Muscle layer of duodenum (tissue), 2 donors: ENCODE results near the gene IFIT5.
A peak's percentile ranks its signal among the peaks of the same experiment; 100 is the strongest.

Experiments
- H3K27ac ChIP-seq: one replicate; pipeline ENCODE4 v1.7.0; 2013; ENCODE audit warnings: mild to moderate bottlenecking, low read length
- H3K27me3 ChIP-seq: one replicate; pipeline ENCODE4 v1.7.0; 2013; ENCODE audit warnings: low read depth, mild to moderate bottlenecking, control low read depth, low read length
- H3K36me3 ChIP-seq, 2 donors: one replicate each; pipeline ENCODE4 v1.7.0; 2013; ENCODE audit warnings: low read length in 2 of 2, control low read depth in 1 of 2, mild to moderate bottlenecking in 1 of 2; ENCODE audit not compliant: insufficient read depth in 2 of 2, control insufficient read depth in 1 of 2
- H3K4me1 ChIP-seq, 2 donors: one replicate each; pipeline ENCODE4 v1.7.0; 2013; ENCODE audit warnings: low read length in 2 of 2, mild to moderate bottlenecking in 2 of 2, control low read depth in 1 of 2, moderate library complexity in 1 of 2; ENCODE audit not compliant: insufficient read depth in 2 of 2, control insufficient read depth in 1 of 2
- H3K4me3 ChIP-seq, 2 donors: one replicate each; pipeline ENCODE4 v1.7.0; 2013; ENCODE audit warnings: low read length in 2 of 2, low read depth in 1 of 2, mild to moderate bottlenecking in 1 of 2
- H3K9me3 ChIP-seq, 2 donors: one replicate each; pipeline ENCODE4 v1.7.0; 2013; ENCODE audit warnings: low read length in 2 of 2, control low read depth in 1 of 2, mild to moderate bottlenecking in 1 of 2; ENCODE audit not compliant: control insufficient read depth in 1 of 2
- donor health status: healthy.

IFIT5 gene, protein sequence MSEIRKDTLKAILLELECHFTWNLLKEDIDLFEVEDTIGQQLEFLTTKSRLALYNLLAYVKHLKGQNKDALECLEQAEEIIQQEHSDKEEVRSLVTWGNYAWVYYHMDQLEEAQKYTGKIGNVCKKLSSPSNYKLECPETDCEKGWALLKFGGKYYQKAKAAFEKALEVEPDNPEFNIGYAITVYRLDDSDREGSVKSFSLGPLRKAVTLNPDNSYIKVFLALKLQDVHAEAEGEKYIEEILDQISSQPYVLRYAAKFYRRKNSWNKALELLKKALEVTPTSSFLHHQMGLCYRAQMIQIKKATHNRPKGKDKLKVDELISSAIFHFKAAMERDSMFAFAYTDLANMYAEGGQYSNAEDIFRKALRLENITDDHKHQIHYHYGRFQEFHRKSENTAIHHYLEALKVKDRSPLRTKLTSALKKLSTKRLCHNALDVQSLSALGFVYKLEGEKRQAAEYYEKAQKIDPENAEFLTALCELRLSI

DNA sequence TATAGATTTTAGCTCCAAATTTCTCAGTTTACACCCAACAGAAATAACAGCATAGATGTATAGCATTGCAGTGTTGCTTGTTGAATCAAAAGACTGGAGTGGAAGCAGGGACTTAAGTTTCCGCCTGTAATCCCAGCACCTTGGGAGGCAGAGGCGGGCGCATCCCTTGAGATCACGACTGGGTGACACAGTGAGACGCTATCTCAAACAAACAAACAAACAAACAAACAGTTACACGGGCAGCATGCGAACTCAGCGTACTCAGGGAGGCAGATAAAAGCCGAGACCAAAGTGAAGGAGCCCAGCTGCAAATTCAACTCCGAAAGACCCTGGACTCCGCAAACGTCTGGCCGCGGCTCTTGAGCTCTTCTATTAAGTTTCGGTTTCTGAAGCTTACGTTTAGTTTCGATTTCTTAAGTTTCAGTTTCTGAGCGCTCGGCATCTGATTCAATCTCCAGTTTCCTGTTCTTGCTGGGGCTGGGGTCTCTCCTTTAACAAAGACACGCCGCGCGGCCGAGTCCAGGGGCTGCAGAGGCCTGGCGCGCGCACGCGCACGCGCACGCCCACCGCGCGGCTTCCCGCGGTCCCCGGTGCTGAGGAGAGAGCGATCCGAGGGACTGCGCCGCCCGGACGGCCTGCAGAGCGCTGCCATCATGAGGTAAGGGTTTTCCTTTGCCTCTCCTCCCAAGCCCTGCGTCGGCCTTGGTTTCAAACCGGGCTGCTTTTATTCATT is at the start of gene IFIT5:
IFIT5 (plus strand) TSS at position 423 of the 733 bp plus-strand sequence; CDS start at position 654, 231 bp downstream.
- Histone ChIP-seq H3K4me1 (peaks cover 3 to 14% of the 10 kb centered on the region in 2 donors), H3K36me3 (peaks cover 8 to 13% of the 10 kb centered on the region in 2 donors), H3K4me3 (peak within 1 kb of the TSS; percentile 85 to 93), H3K27me3 (no peaks in the 10 kb centered on the region), H3K9me3 (no peaks in the 10 kb centered on the region), H3K27ac (peak within 1 kb of the TSS; percentile 94)

GRCh38 chr10:89367529-89367928 is 46.8 kb upstream of the IFIT5 start:
- Histone ChIP-seq H3K4me1 (peaks cover 0 to 7% of the 10 kb centered on the region in 2 donors), H3K9me3 (no peaks in the 10 kb centered on the region), H3K36me3 (no peaks in the 10 kb centered on the region), H3K4me3 (no peak overlapping the region), H3K27me3 (no peaks in the 10 kb centered on the region), H3K27ac (no peak overlapping the region)

- no peaks in the 10 kb centered on the region for H3K36me3 ChIP-seq
- no peaks in the 10 kb centered on the region for H3K27me3 ChIP-seq
- no peak overlapping the region for H3K27ac ChIP-seq
- peaks cover 0 to 7% of the 10 kb centered on the region in 2 donors for H3K4me1 ChIP-seq
- no peaks in the 10 kb centered on the region for H3K9me3 ChIP-seq
- no peak overlapping the region for H3K4me3 ChIP-seq
Measured at GRCh38 chr10:89368129-89368528, 46.2 kb upstream of the IFIT5 start.

- Histone ChIP-seq H3K27ac (no peak overlapping the region), H3K9me3 (no peaks in the 10 kb centered on the region), H3K27me3 (no peaks in the 10 kb centered on the region), H3K36me3 (no peaks in the 10 kb centered on the region), H3K4me3 (no peak overlapping the region), H3K4me1 (peaks cover 7 to 18% of the 10 kb centered on the region in 2 donors)
Measured at GRCh38 chr10:89369156-89370105, 44.9 kb upstream of the IFIT5 start.

DNA sequence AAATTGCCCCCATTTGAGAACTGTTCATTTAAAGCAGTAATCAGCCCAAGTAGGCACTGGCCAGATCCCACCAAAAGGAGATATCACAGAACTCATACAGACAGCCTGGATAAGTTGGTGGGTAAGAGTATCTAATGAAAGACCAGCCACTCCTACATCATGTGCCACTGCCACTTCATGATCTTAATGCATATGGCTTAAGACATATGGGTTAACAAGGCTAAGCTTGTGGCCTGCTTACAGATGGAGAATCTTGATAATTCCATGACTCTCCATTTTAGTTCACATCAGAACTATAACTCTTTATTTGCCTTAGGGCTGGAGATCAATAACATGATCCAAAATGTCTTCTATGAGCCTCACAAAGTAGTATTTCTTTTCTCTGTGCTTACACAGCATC is 43.3 kb upstream of the IFIT5 start:
- Histone ChIP-seq H3K27me3 (no peaks in the 10 kb centered on the region), H3K4me3 (no peak overlapping the region), H3K36me3 (no peaks in the 10 kb centered on the region), H3K27ac (no peak overlapping the region), H3K4me1 (peaks cover 11 to 28% of the 10 kb centered on the region in 2 donors), H3K9me3 (no peaks in the 10 kb centered on the region)

- H3K27ac ChIP-seq, result no peak overlapping the region
- no peak overlapping the region for H3K4me3 ChIP-seq
- H3K4me1 ChIP-seq, result peaks cover 11 to 28% of the 10 kb centered on the region in 2 donors
- H3K27me3 ChIP-seq, result no peaks in the 10 kb centered on the region
- no peaks in the 10 kb centered on the region for H3K36me3 ChIP-seq
- H3K9me3 ChIP-seq, result no peaks in the 10 kb centered on the region
Measured at GRCh38 chr10:89371987-89372386, 42.4 kb upstream of the IFIT5 start.

- peak overlapping the region; percentile 2 to 27 for H3K4me3 ChIP-seq
Measured at GRCh38 chr10:89373916-89374711, 40.3 kb upstream of the IFIT5 start.

GRCh38 chr10:89374713-89375141 is 39.6 kb upstream of the IFIT5 start:
- H3K4me1 ChIP-seq, result peaks cover 11 to 21% of the 10 kb centered on the region in 2 donors
- H3K27me3 ChIP-seq, result no peaks in the 10 kb centered on the region
- peak overlapping the region; percentile 48 for H3K27ac ChIP-seq
- H3K9me3 ChIP-seq, result no peaks in the 10 kb centered on the region
- H3K36me3 ChIP-seq, result no peaks in the 10 kb centered on the region
- H3K4me3 ChIP-seq, result peak overlapping the region in 1 of 2 donors; percentile 27

More at GRCh38 chr10:89373916-89374711, 40.3 kb upstream of the IFIT5 start:
- Histone ChIP-seq H3K36me3 (no peaks in the 10 kb centered on the region), H3K27me3 (no peaks in the 10 kb centered on the region), H3K4me1 (peaks cover 11 to 23% of the 10 kb centered on the region in 2 donors), H3K27ac (peak overlapping the region; percentile 48), H3K9me3 (no peaks in the 10 kb centered on the region)

DNA sequence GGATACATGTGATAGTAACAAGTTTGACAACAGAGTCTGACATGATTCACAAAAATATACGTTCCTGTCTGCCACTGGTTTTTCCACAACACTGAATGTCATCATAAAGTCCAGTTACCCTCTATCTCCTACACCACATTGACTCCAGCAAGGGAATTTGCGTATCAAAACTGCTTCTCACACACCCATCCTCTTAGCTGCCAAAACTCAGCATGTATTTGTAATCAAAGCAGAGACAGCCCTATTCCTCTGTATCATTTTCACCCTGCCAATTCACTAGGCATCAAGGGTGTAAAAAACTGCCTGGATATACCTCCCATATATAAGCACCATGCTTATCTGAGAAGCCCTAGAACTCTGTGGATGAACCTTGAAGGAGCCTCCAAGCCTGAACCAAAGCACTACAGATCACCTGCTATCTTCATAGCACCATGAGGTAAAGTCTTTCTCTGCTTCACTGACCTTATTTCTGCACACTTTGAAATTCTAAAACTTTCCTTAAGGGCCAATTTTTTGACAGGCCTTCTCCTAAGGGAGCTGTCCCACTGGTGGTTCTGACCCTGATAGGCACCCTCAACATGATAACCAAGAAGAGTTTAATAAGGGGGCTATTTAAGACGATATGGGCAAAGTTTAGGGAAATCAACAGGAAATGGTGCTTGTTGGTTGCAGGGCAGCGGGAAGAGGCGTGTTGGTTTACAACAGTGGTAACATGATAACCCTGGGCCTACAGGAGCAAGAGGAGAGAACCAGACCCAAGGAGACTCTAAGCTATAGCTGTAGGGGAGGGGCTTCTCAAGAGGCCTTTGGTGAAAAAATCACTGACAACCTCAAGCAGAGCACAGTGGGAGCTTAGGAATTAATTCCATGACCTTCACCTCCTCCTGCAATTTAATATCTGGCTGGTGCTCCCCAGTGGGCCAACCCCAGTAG is 36.4 kb upstream of the IFIT5 start, which contains the start of gene IFIT1B:
IFIT1B (plus strand) TSS at position 352 of the 933 bp plus-strand sequence; CDS start at position 432, 80 bp downstream.
- Histone ChIP-seq H3K4me3 (no peak within 1 kb of the TSS), H3K27me3 (no peaks in the 10 kb centered on the region)

More for the DNA sequence above, 36.4 kb upstream of the IFIT5 start, which contains the start of gene IFIT1B:
- Histone ChIP-seq H3K36me3 (no peaks in the 10 kb centered on the region), H3K9me3 (no peaks in the 10 kb centered on the region), H3K27ac (no peak within 1 kb of the TSS), H3K4me1 (peaks cover 11 to 21% of the 10 kb centered on the region in 2 donors)
